ENCODE data around the gene FAM174C.
"Not testable (repeated sequence)": the region's sequence is repeated elsewhere in the genome, so short reads cannot be mapped to it uniquely, and the experiment has no call there.

Gene FAM174C

DNA sequence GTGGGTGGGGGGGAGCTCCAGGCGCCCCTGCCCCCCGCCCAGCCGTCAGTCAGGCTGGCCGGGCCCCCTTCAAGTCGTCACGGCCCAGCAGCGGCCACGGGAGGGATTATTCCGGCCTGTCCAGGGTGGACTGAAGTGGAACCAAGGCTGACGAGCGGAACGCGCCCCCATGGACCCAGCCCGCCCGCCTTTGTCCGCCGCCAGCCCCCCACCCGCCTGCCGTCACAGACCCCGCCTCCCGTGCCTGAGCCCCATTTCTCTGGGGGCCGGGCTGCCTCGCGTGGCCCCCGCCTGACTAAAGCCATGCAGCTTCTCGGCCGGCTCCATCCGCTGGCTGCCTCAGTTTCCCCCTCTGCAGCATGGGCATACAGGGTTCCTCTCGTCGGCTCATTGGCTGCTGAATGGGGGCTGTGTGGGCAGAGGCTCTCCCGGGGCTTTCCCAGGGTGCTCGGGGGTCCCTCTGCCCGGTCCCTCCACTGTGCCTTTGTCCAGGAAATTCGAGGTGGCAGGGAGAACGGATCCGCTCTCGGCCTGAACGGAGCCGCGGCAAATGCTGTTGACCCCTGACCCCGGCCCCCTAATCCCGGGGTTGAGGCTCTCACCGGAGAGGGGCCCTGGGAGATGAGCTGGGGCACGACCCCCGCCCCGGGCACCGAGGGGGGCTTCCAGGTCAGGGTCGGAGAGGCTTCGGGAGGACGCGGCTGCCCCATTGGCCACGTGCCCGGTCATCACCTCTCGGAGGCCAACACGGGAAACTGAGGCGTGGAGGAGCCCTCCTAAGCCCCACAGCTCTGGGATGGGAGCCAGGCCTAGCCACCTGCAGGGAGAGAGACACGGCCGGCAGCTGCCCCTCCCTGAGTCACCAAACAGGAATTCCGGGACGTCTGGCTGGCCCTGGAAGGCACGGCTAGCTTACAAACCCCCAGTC is 37.7 kb downstream of the FAM174C start:
- Histone ChIP-seq H3K27me3 (ENCODE audit: control insufficient read depth, insufficient read depth, low read length) (peaks cover 5% of the 10 kb centered on the region), H3K36me3 (ENCODE audit: control insufficient read depth, insufficient read depth, low read length) (no peaks in the 10 kb centered on the region), H3K9ac (ENCODE audit: low read depth, low read length) (no peak overlapping the region), H3K9me3 (ENCODE audit: control insufficient read depth, insufficient read depth, low read length) (no peaks in the 10 kb centered on the region), H3K4me1 (ENCODE audit: control insufficient read depth, insufficient read depth, low read length) (no peaks in the 10 kb centered on the region), H3K4me3 (ENCODE audit: low read depth, low read length) (no peak overlapping the region)

DNA sequence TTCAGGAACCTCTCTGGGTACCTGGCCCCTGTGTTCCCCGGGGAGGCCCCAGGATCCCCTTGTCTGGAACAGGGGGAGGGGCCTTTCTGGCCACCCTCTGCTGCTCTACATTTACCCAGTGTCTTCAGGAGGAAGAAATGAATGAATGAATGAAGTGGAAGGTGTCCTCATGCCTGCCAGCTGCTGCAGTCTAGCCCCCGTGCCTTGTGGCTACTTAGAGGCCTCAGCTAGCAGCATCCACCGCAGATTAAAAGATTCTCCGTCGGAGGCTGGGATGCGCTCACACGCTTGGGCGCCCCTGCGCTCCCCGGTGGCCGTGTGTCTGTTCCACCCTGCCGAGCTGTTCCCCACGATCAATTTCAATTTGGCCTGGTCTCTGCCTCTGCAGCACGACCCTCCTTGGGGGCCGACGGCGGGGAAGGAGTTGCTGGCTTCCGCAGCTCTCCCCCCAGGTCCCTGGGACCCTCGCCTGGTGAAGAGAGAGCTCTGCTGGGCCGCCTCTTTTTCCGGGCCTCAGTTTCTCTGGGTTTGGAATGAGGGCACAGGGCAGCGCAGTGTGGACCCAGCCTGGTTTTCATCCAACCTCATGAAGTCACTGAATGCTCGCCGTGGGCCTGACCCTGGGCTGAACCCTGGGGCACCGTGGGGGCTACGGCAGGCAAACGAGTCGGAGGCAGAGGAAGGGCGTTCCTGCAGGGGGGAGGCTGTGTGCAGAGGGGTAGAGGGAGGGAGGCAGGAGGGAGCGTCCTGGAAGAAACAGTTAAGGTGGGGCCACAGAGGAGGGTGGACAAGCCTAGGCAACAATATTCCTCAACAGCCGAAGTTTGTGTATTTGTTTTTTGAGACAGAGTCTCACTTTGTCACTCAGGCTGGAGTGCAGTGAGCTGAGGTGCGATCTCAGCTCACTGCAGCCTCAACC is 38.6 kb downstream of the FAM174C start:
- Histone ChIP-seq H3K4me1 (ENCODE audit: control insufficient read depth, insufficient read depth, low read length) (no peaks in the 10 kb centered on the region), H3K9me3 (ENCODE audit: control insufficient read depth, insufficient read depth, low read length) (no peaks in the 10 kb centered on the region), H3K4me3 (ENCODE audit: low read depth, low read length) (no peak overlapping the region), H3K27me3 (ENCODE audit: control insufficient read depth, insufficient read depth, low read length) (peaks cover 5% of the 10 kb centered on the region), H3K36me3 (ENCODE audit: control insufficient read depth, insufficient read depth, low read length) (no peaks in the 10 kb centered on the region), H3K9ac (ENCODE audit: low read depth, low read length) (no peak overlapping the region)

DNA sequence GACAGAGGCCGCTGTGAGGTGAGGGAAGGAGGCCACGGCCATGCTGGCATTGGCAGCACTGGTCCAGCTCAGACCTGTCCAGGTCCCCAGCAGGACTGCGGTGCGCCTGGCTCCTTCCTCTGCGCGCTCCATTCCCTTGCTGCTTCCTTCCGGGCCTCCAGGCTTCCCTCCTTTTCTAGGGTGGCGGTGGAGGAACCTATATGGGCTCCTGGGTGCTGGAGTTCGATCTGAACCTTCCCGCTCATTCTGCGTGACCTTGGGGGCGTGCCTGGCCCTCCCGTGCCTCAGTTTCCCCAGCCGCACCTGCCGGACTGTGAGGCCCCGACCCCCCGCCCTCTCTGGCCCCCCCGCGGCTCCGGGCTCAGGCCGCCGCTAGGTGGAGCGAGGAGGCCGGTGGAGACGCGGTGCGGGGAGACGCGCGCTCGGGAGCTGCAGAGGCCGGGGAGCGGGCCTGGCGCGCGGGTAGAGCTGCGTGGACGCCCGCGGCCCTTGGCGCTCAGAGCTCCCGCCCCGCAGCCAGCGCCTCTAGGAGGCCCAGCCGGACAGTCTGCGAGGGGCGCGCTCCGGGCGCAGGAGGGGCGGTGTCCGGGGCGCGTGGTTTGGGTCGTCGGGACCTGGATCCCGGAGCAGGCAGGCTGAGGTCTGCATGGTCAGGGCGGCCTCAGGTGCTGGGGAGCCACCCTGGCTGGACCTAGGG is 40.3 kb downstream of the FAM174C start:
- no peaks in the 10 kb centered on the region for H3K36me3 ChIP-seq (ENCODE audit: control insufficient read depth, insufficient read depth, low read length)
- H3K4me3 ChIP-seq (ENCODE audit: low read depth, low read length), result peak overlapping the region; percentile 35
- H3K9ac ChIP-seq (ENCODE audit: low read depth, low read length), result no peak overlapping the region
- H3K9me3 ChIP-seq (ENCODE audit: control insufficient read depth, insufficient read depth, low read length), result no peaks in the 10 kb centered on the region
- no peaks in the 10 kb centered on the region for H3K4me1 ChIP-seq (ENCODE audit: control insufficient read depth, insufficient read depth, low read length)
- peaks cover 5% of the 10 kb centered on the region for H3K27me3 ChIP-seq (ENCODE audit: control insufficient read depth, insufficient read depth, low read length)

GRCh38 chr19:1316466-1316865 is 41.1 kb downstream of the FAM174C start:
- H3K9me3 ChIP-seq (ENCODE audit: control insufficient read depth, insufficient read depth, low read length), result no peaks in the 10 kb centered on the region
- no peaks in the 10 kb centered on the region for H3K4me1 ChIP-seq (ENCODE audit: control insufficient read depth, insufficient read depth, low read length)
- no peak overlapping the region for H3K4me3 ChIP-seq (ENCODE audit: low read depth, low read length)
- no peak overlapping the region for H3K9ac ChIP-seq (ENCODE audit: low read depth, low read length)
- peaks cover 5% of the 10 kb centered on the region for H3K27me3 ChIP-seq (ENCODE audit: control insufficient read depth, insufficient read depth, low read length)
- no peaks in the 10 kb centered on the region for H3K36me3 ChIP-seq (ENCODE audit: control insufficient read depth, insufficient read depth, low read length)

DNA sequence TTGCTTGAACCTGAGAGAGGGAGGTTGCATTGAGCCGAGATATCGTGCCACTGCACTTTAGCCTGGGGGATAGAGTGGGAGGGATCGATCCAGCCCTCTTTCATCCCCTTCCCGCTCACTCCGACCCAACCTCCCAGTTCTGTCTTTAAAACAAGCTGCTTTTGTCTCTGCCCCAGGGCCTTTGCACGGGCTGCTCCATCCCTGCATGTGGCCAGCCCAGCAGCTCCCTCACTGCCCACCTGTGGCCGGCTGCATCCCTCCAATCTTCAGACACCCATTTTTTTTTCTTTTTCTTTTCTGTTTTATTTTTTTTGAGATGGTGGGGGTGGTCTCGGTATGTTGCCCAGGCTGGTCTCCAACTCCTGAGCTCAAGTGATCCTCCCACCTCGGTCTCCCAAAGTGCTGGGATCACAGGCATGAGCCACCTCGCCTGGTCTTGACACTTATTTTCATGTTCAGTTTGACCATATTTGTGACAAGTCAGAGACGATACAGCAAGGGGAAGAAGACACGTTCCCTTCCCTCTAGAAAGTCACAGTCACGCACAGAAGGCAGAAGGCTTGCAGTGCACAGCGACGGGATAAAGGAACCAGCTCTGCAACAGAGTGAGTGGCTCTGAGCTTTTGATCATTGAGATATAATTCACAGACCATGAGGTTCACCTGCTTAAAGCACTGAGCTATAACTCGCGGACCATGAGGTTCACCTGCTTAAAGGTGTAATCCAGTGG is 42.1 kb downstream of the FAM174C start:
- H3K36me3 ChIP-seq (ENCODE audit: control insufficient read depth, insufficient read depth, low read length), result no peaks in the 10 kb centered on the region
- H3K9me3 ChIP-seq (ENCODE audit: control insufficient read depth, insufficient read depth, low read length), result no peaks in the 10 kb centered on the region
- H3K4me1 ChIP-seq (ENCODE audit: control insufficient read depth, insufficient read depth, low read length), result no peaks in the 10 kb centered on the region
- H3K27me3 ChIP-seq (ENCODE audit: control insufficient read depth, insufficient read depth, low read length), result peaks cover 5% of the 10 kb centered on the region
- H3K4me3 ChIP-seq (ENCODE audit: low read depth, low read length), result no peak overlapping the region
- no peak overlapping the region for H3K9ac ChIP-seq (ENCODE audit: low read depth, low read length)

DNA sequence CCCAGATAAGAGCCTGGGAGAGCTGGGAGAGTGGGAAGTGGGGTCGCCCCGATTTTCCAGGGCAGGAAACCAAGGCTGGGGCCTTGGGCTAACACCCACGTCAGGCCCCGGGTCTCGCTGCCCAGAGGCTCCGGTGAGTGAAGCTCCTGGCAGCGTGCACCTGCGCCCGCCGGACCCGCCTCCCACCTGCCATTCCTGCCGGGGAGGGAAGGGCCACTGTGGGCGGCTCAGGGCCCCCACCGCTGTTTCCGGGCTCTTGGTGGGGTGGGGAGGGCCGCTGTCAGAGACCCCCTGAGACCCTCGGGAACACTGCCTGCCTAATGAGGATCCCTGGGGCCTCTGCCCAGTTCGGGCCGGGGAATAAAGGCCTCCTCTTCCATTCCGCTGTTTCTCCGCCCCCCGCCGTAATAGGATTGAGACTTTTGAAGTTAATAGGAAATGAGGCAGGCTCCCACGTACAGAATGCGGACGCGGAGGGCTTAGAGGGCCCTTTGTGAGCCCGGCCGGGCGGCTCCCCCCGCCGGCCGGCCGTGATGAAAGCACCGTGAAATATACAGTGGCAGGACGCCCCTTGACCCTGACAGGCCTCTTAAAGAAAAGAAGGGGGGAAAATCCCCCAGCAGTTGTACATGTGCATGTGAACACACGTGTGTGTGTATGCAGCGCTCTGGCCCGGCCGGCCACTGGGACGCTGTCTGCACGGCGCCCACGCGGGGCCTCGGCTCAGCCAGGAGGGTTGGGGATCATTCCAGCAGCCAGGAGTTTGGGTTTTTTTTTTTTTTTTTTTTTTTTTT is 43.5 kb downstream of the FAM174C start:
- no peaks in the 10 kb centered on the region for H3K4me1 ChIP-seq (ENCODE audit: control insufficient read depth, insufficient read depth, low read length)
- no peaks in the 10 kb centered on the region for H3K9me3 ChIP-seq (ENCODE audit: control insufficient read depth, insufficient read depth, low read length)
- H3K36me3 ChIP-seq (ENCODE audit: control insufficient read depth, insufficient read depth, low read length), result no peaks in the 10 kb centered on the region
- H3K9ac ChIP-seq (ENCODE audit: low read depth, low read length), result no peak overlapping the region
- H3K4me3 ChIP-seq (ENCODE audit: low read depth, low read length), result no peak overlapping the region
- peaks cover 5% of the 10 kb centered on the region for H3K27me3 ChIP-seq (ENCODE audit: control insufficient read depth, insufficient read depth, low read length)

GRCh38 chr19:1320282-1320650 is 44.9 kb downstream of the FAM174C start:
- H3K9ac ChIP-seq (ENCODE audit: low read depth, low read length); H3K4me1 ChIP-seq (ENCODE audit: control insufficient read depth, insufficient read depth, low read length); H3K9me3 ChIP-seq (ENCODE audit: control insufficient read depth, insufficient read depth, low read length); H3K36me3 ChIP-seq (ENCODE audit: control insufficient read depth, insufficient read depth, low read length); H3K27me3 ChIP-seq (ENCODE audit: control insufficient read depth, insufficient read depth, low read length); H3K4me3 ChIP-seq (ENCODE audit: low read depth, low read length): not testable (repeated sequence)

DNA sequence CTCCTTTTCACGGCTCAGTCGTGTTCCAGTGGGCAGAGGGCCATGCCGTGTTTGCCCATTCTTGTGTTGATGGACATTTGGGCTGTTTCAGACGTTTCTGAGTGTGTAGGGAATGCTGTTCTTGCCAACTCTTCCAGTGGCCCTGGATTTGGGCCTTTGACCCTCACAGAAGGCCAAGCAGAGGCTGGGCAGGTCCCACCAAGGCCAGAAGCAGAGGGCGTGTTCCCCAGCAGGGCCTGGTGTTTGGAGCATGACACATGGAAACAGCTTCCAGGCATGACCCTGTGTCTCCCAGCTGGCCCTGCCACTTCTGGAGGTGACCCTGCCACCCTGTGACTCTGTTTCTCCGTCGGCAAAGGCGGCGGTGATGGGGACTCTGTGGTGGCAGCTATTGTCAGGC is 46.2 kb downstream of the FAM174C start:
- Histone ChIP-seq H3K36me3 (ENCODE audit: control insufficient read depth, insufficient read depth, low read length) (no peaks in the 10 kb centered on the region), H3K9me3 (ENCODE audit: control insufficient read depth, insufficient read depth, low read length) (no peaks in the 10 kb centered on the region), H3K4me1 (ENCODE audit: control insufficient read depth, insufficient read depth, low read length) (no peaks in the 10 kb centered on the region), H3K4me3 (ENCODE audit: low read depth, low read length) (no peak overlapping the region), H3K27me3 (ENCODE audit: control insufficient read depth, insufficient read depth, low read length) (no peaks in the 10 kb centered on the region), H3K9ac (ENCODE audit: low read depth, low read length) (no peak overlapping the region)

DNA sequence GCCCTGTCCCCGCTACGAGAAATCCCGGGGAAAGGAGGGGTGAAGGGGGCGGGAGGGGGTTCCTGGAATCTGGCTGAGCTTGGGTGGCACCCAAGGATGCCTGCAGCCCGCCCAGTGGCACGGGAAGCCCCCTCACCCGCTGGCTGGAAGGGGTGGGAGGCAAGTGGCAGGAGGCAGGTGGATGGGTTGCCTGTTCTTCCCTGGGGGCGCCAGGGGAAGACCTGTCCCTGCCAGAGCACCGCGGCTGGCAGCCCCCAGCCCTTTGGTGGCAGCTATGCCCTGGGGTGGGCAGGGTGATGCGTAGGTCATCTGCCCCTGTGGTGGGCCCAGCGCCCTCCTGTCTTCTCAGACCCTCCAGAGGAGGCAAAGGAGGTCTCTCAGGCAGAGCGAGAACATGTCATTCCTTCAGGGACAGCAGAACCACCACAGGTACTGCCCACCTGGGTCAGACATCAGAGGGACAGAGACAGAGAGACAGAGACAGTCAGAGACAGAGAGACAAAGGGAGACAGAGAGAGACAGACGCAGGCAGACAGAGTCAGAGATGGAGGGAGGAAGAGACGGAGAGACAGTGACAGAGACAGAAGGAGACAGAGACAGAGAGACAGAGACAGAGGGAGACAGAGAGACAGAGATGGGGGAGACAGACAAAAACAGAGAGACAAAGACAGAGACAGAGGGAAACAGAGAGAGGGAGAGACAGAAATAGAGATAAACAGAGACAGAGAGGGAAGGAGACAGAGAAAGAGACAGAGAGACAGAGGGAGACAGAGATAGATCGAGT is 47.1 kb downstream of the FAM174C start:
- Histone ChIP-seq H3K9me3 (ENCODE audit: control insufficient read depth, insufficient read depth, low read length) (no peaks in the 10 kb centered on the region), H3K4me3 (ENCODE audit: low read depth, low read length) (no peak overlapping the region), H3K27me3 (ENCODE audit: control insufficient read depth, insufficient read depth, low read length) (no peaks in the 10 kb centered on the region), H3K36me3 (ENCODE audit: control insufficient read depth, insufficient read depth, low read length) (no peaks in the 10 kb centered on the region), H3K4me1 (ENCODE audit: control insufficient read depth, insufficient read depth, low read length) (no peaks in the 10 kb centered on the region), H3K9ac (ENCODE audit: low read depth, low read length) (no peak overlapping the region)

DNA sequence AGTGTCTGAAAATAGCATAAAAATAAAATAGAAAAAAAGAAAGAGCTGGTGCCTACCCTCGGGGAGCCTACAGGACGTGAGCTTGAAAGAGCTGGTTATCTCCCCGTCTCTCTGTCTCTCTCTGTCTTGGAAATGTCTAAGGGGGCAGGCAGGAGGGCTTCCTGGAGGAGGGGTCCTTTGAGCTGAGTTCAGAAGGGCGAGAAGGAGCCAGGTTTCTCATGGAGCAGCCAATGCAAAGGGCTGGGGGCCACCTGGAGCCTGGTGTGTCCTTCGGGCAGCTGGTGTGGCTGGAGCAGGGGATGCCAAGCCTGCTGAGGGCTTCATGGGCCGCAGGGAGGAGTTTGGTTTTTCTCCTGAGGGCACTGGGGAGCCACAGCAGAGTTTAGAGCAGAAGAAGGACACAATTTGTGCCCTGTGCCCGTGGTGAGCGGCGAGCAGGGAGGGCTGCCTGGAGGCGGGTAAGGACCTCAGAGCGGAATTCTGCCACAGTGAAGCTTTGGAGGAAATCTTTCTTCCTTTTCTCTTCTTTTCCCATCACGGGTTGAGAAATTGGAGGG is 49.0 kb downstream of the FAM174C start:
- Histone ChIP-seq H3K27me3 (ENCODE audit: control insufficient read depth, insufficient read depth, low read length) (no peaks in the 10 kb centered on the region), H3K9ac (ENCODE audit: low read depth, low read length) (no peak overlapping the region)

More for the DNA sequence above, 49.0 kb downstream of the FAM174C start:
- H3K36me3 ChIP-seq (ENCODE audit: control insufficient read depth, insufficient read depth, low read length), result no peaks in the 10 kb centered on the region
- H3K4me1 ChIP-seq (ENCODE audit: control insufficient read depth, insufficient read depth, low read length), result no peaks in the 10 kb centered on the region
- H3K4me3 ChIP-seq (ENCODE audit: low read depth, low read length), result peak overlapping the region; percentile 54
- H3K9me3 ChIP-seq (ENCODE audit: control insufficient read depth, insufficient read depth, low read length), result no peaks in the 10 kb centered on the region

Data from iPS-15b (cell line).